Activated T-cell treated with anti-CD3 and anti-CD28 coated beads, Interleukin-2, amount 50 U/mL, for 72 hours (primary cell): Measurements from ENCODE around the gene DDOST. TPM values are rescaled to one million over a fixed set of nuclear protein-coding genes. Genes with fewer than 3 reads are reported as not detected.
"Not testable (repeated sequence)": the region's sequence is repeated elsewhere in the genome, so short reads cannot be mapped to it uniquely, and the experiment has no call there.

Experiments used
- ATAC-seq, 2 donors: fragments of 150-1000 bp; cut with Tn5 transposase; replicated peaks in 1 of 2; 2 replicates each; pipeline ENCODE4 v1.10.0; 2021; ENCODE audit warnings: moderate library complexity in 2 of 2, mild to moderate bottlenecking in 1 of 2
- DNase-seq, 2 donors: peaks; one replicate each; pipeline ENCODE4 v3.0.0; 2021 to 2022; ENCODE audit warnings: mixed read lengths in 1 of 2
- H3K27ac Mint-ChIP-seq: one replicate; pipeline ENCODE4 v1.8.0; 2022; ENCODE audit warnings: mild to moderate bottlenecking, moderate library complexity, mixed read lengths
- H3K27me3 Mint-ChIP-seq: one replicate; pipeline ENCODE4 v1.8.0; 2022; ENCODE audit warnings: low read depth, mixed read lengths
- H3K36me3 Mint-ChIP-seq, 2 donors: one replicate each; pipeline ENCODE4 v1.8.0; 2022; ENCODE audit warnings: mixed read lengths in 2 of 2, mild to moderate bottlenecking in 1 of 2; ENCODE audit not compliant: insufficient read depth in 2 of 2
- H3K4me1 Mint-ChIP-seq: one replicate; pipeline ENCODE4 v1.8.0; 2022; ENCODE audit warnings: low read depth, mixed read lengths
- H3K4me3 Mint-ChIP-seq, 2 donors: one replicate each; pipeline ENCODE4 v1.8.0; 2022; ENCODE audit warnings: mild to moderate bottlenecking in 2 of 2, mixed read lengths in 2 of 2, moderate library complexity in 2 of 2
- H3K9me3 Mint-ChIP-seq, 2 donors: one replicate each; pipeline ENCODE4 v1.8.0; 2022; ENCODE audit warnings: mixed read lengths in 2 of 2
- total RNA-seq, 2 donors: library from RNA; stranded (reverse); gene quantifications; one replicate each; pipeline ENCODE4 v1.2.3, GENCODE V29; 2022

The DDOST gene
- total RNA-seq, 2 donors from 2014 or later = 159 to 175 TPM

GRCh38 chr1:20684651-20685050, 23.5 kb upstream of the DDOST start:
- no peak overlapping the region for H3K27ac Mint-ChIP-seq
- H3K4me3 Mint-ChIP-seq = no peak overlapping the region
- H3K9me3 Mint-ChIP-seq = no peaks in the 10 kb centered on the region
- DNase-seq = no peak
- H3K27me3 Mint-ChIP-seq = peaks cover 20% of the 10 kb centered on the region
- no peaks in the 10 kb centered on the region for H3K4me1 Mint-ChIP-seq
- no peaks in the 10 kb centered on the region for H3K36me3 Mint-ChIP-seq
- ATAC-seq = no peak

GRCh38 chr1:20684050-20684620, 23.0 kb upstream of the DDOST start:
- H3K4me3 Mint-ChIP-seq = no peak overlapping the region
- ATAC-seq (no peak), DNase-seq (no peak)
- no peaks in the 10 kb centered on the region for H3K4me1 Mint-ChIP-seq
- H3K27ac Mint-ChIP-seq = no peak overlapping the region
- H3K27me3 Mint-ChIP-seq = peaks cover 24% of the 10 kb centered on the region
- H3K9me3 Mint-ChIP-seq = no peaks in the 10 kb centered on the region
- H3K36me3 Mint-ChIP-seq = no peaks in the 10 kb centered on the region

DNA sequence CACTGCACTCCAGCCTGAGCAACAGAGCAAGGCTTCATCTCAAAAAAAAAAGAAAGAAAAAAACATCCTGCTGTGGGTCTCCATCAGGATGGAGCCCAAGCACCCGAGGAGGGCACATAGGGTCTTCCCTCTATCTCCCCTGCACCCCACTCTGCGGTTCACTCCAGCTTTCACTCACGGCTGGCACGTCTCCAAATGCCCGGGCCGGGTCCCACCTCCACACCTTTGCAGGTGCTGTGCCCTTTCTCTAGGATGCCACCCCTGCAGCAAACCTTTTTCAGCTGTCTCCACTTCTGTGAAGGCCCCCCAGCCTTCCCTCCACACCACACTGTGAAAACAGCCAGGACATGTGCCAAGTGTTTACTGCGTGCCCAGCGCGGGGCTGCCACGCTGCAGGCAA, 22.4 kb upstream of the DDOST start:
- Mint-ChIP-seq H3K27ac (no peak overlapping the region), H3K4me3 (no peak overlapping the region), H3K27me3 (peaks cover 29% of the 10 kb centered on the region), H3K9me3 (peaks cover 0 to 1% of the 10 kb centered on the region in 2 donors), H3K36me3 (no peaks in the 10 kb centered on the region), H3K4me1 (peaks cover 5% of the 10 kb centered on the region)
- no peak for ATAC-seq
- DNase-seq = no peak

- no peak overlapping the region for H3K27ac Mint-ChIP-seq
- peaks cover 2 to 3% of the 10 kb centered on the region in 2 donors for H3K36me3 Mint-ChIP-seq
- H3K4me1 Mint-ChIP-seq = peaks cover 10% of the 10 kb centered on the region
- H3K27me3 Mint-ChIP-seq = peaks cover 29% of the 10 kb centered on the region
- H3K4me3 Mint-ChIP-seq = no peak overlapping the region
- ATAC-seq = no peak
- no peak for DNase-seq
- peaks cover 2 to 8% of the 10 kb centered on the region in 2 donors for H3K9me3 Mint-ChIP-seq
These were observed 21.5 kb upstream of the DDOST start for GRCh38 chr1:20682571-20683236.

- Mint-ChIP-seq H3K9me3 (peaks cover 4 to 9% of the 10 kb centered on the region in 2 donors), H3K4me3 (no peak overlapping the region), H3K27me3 (peaks cover 29% of the 10 kb centered on the region), H3K36me3 (peaks cover 5 to 9% of the 10 kb centered on the region in 2 donors), H3K4me1 (peaks cover 10% of the 10 kb centered on the region), H3K27ac (no peak overlapping the region)
- ATAC-seq (no peak), DNase-seq (no peak)
These were observed 20.8 kb upstream of the DDOST start for GRCh38 chr1:20681999-20682398.

DNA sequence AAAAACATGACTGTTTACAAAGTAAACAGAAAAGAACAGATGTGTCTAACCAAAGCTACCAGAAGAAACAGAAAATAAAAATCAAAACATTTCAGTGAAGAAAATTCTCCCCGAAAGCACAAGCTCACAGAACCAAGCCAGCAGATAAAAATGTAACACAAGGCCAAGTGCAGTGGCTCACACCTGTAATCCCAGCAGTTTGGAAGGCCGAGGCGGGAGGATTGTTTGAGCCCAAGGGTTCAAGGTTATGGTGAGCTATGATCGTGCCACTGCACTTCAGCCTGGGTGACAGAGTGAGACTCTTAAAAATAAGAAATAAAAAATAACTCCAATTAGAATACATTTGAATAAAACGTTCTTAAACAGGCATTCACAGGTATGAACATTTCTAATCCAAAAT, 19.1 kb upstream of the DDOST start:
- peaks cover 4 to 9% of the 10 kb centered on the region in 2 donors for H3K9me3 Mint-ChIP-seq
- H3K36me3 Mint-ChIP-seq = peaks cover 5 to 13% of the 10 kb centered on the region in 2 donors
- peaks cover 35% of the 10 kb centered on the region for H3K27me3 Mint-ChIP-seq
- no peak overlapping the region for H3K4me3 Mint-ChIP-seq
- no peak for DNase-seq
- ATAC-seq = no peak
- H3K27ac Mint-ChIP-seq = no peak overlapping the region
- peaks cover 10% of the 10 kb centered on the region for H3K4me1 Mint-ChIP-seq

DNA sequence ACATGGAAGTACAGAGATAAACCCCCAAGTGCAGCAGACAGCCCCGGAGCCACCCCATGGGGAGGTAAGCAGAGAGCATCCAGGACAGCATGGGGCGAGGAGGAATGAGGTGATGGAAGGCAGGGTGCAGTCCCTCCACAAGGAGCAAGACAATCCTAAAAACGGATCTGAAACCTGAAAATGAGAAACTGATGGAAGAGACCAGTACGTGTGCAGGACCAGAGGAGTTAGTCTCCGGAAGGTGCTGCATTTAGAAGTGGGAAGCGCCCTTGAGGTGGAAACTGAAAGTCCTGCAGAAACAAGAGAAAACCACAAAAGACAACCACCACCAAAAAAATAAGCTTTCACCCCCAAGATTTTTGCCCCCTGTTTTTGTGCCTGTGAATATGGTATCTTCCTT, 17.4 kb upstream of the DDOST start:
- ATAC-seq = no peak
- peaks cover 10% of the 10 kb centered on the region for H3K4me1 Mint-ChIP-seq
- H3K9me3 Mint-ChIP-seq = peaks cover 4 to 9% of the 10 kb centered on the region in 2 donors
- no peak for DNase-seq
- H3K36me3 Mint-ChIP-seq = peaks cover 5 to 13% of the 10 kb centered on the region in 2 donors
- H3K27ac Mint-ChIP-seq = no peak overlapping the region
- no peak overlapping the region for H3K4me3 Mint-ChIP-seq
- H3K27me3 Mint-ChIP-seq = peaks cover 30% of the 10 kb centered on the region

DNA sequence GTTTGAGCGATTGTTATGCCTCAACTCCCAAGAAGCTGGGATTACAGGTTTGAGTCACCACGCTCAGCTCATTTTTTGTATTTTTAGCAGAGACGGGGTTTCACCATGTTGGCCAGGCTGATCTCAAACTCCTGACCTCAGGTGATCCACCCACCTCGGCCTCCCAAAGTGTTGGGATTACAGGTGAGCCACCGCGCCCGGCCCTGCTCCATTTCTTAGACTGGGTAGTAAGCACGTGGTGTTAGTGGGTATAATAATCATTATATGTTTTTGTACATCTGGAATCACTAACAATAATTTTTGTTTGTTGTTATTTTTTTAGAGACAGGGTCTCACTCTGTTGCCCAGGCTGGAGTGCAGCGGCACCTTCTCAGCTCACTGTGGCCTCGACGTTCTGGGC, 12.5 kb upstream of the DDOST start:
- H3K4me3 Mint-ChIP-seq, H3K27ac Mint-ChIP-seq, H3K4me1 Mint-ChIP-seq, DNase-seq, ATAC-seq, H3K9me3 Mint-ChIP-seq: not testable (repeated sequence)
- H3K36me3 Mint-ChIP-seq = peaks cover 5 to 13% of the 10 kb centered on the region in 2 donors
- H3K27me3 Mint-ChIP-seq = peaks cover 10% of the 10 kb centered on the region

DNA sequence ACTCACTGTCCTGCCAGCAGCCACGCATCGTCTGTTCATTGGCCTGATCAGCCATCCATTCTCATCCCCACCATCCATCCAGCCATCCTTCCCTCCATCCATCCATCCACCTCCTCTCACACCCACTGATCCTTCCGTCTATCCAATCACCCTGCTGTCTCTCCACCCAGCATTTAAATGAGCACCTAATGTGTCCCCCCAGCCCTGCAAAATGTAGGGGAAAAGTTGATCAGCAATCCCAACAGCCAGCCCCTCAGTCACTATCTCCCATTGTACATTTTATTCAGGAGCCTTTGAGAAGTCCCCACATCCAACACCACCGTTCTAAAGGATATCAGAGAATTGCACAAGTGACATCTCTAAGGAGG, 11.1 kb upstream of the DDOST start:
- Mint-ChIP-seq H3K36me3 (peaks cover 1 to 6% of the 10 kb centered on the region in 2 donors), H3K4me3 (no peak overlapping the region), H3K9me3 (peaks cover 1% of the 10 kb centered on the region in 2 donors), H3K27ac (no peak overlapping the region), H3K4me1 (no peaks in the 10 kb centered on the region), H3K27me3 (peaks cover 6% of the 10 kb centered on the region)
- DNase-seq = no peak
- ATAC-seq = no peak

DNA sequence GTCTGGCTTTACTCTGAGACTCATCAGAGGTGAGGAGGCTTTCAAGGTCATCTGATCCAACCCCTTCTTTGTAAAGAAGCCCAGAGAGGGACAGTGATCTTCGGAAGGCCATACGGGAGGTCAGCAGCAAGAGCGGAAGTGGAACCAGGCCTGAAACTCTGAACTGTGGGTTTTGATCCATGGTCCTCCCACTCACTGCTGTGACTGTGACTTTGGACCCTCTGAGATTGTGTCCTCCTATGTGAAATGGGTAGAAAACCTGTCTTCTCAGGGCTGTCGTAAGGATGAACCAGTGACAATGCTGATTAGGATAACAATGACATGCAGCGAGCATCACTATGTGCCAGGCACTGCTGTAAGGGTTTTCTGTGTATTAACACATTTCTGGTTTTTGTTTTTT, 9.8 kb upstream of the DDOST start:
- no peak overlapping the region for H3K27ac Mint-ChIP-seq
- peaks cover 0 to 3% of the 10 kb centered on the region in 2 donors for H3K9me3 Mint-ChIP-seq
- no peaks in the 10 kb centered on the region for H3K36me3 Mint-ChIP-seq
- peaks cover under 1% of the 10 kb centered on the region for H3K27me3 Mint-ChIP-seq
- ATAC-seq (no peak), DNase-seq (no peak)
- H3K4me3 Mint-ChIP-seq = no peak overlapping the region
- H3K4me1 Mint-ChIP-seq = peaks cover 4% of the 10 kb centered on the region

DNA sequence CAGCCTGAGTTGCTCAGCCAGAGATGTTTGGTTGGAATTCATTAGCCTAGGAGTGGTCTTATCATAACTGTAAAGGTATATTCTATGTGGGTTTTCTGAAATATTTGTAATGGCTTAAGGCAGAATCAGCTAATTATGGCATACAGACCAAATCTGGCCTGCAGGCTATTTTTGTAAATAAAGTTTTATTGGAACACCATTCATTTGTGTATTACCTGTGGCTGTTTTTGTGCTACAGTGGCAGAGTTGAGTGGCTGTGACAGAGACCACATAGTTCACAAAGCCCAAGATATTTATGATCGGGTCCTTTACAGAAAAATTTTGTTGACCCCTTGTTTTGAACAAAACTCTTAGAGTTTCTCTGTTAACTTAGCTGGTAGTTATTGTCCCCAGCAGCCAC, 7.4 kb upstream of the DDOST start:
- Mint-ChIP-seq H3K4me1 (peaks cover 4% of the 10 kb centered on the region), H3K27ac (no peak overlapping the region), H3K9me3 (peaks cover 0 to 3% of the 10 kb centered on the region in 2 donors), H3K4me3 (no peak overlapping the region), H3K36me3 (no peaks in the 10 kb centered on the region), H3K27me3 (no peaks in the 10 kb centered on the region)
- no peak for DNase-seq
- ATAC-seq = no peak

- no peak overlapping the region for H3K27ac Mint-ChIP-seq
- DNase-seq (no peak), ATAC-seq (peak; percentile 51 to 81)
These were observed 5.6 kb upstream of the DDOST start for GRCh38 chr1:20666804-20667203.

DNA sequence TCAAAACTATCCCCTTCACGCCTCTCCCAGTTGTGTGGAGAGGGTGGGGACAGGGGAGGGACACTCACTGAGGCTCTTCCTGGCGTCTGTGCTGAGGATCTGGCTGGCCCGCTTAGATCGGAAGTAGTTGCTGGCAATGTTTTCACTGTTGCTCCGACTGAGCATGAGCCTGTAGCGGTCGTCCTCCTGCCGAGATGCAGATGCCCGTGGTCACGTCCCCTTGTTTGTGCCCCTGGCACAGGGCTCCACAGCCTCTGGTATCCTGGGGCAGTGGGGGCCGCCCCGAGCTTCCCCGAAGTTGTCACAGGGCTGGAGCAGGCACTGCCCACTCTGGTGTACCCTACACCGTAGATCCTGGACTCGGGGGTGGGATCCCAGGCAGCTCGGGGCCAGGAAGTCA, 5.0 kb upstream of the DDOST start:
- peaks cover 16% of the 10 kb centered on the region for H3K4me1 Mint-ChIP-seq

More at GRCh38 chr1:20666804-20667203, 5.6 kb upstream of the DDOST start:
- no peaks in the 10 kb centered on the region for H3K27me3 Mint-ChIP-seq
- no peaks in the 10 kb centered on the region for H3K36me3 Mint-ChIP-seq
- H3K4me3 Mint-ChIP-seq = no peak overlapping the region
- H3K4me1 Mint-ChIP-seq = peaks cover 15% of the 10 kb centered on the region
- H3K9me3 Mint-ChIP-seq = peaks cover 0 to 3% of the 10 kb centered on the region in 2 donors

DNA sequence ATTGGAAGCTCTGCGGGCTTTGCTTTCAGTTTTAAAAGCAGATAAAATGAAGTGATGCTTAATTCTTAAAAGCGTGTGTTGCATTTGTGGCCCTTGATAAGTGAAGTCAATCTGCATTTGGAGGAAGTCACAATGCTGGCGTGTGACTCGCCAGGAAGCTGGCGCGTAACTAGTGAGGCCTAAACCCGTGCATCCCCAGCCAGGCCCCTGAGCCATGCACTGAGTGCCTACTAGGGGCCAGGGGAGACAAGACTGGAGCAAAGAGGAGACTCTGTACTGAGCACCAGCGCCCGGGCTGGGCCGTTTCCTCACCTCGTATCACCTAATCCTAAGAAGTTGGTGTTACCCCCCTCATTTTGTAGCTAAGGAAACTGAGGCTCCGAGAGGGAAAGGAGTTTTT, 4.6 kb upstream of the DDOST start:
- no peaks in the 10 kb centered on the region for H3K27me3 Mint-ChIP-seq
- peaks cover 0 to 3% of the 10 kb centered on the region in 2 donors for H3K9me3 Mint-ChIP-seq
- ATAC-seq = no peak

More for the DNA sequence above, 5.0 kb upstream of the DDOST start:
- ATAC-seq = no peak
- H3K36me3 Mint-ChIP-seq = peaks cover under 1 to 1% of the 10 kb centered on the region in 2 donors
- peaks cover 0 to 3% of the 10 kb centered on the region in 2 donors for H3K9me3 Mint-ChIP-seq
- no peak for DNase-seq
- H3K4me3 Mint-ChIP-seq = no peak overlapping the region
- H3K27ac Mint-ChIP-seq = no peak overlapping the region
- no peaks in the 10 kb centered on the region for H3K27me3 Mint-ChIP-seq

More for the DNA sequence above, 4.6 kb upstream of the DDOST start:
- Mint-ChIP-seq H3K36me3 (peaks cover 2% of the 10 kb centered on the region in 2 donors), H3K27ac (no peak overlapping the region), H3K4me1 (peaks cover 16% of the 10 kb centered on the region), H3K4me3 (no peak overlapping the region)
- no peak for DNase-seq
